ENCODE results near the gene TTYH3.

- TF ChIP-seq CTCF (IDR thresholded peaks at IDR 0.05; ENCODE audit: low read depth, low read length, poor library complexity, severe bottlenecking) (no peak), EZH2phosphoT487 (IDR thresholded peaks at IDR 0.05; ENCODE audit: borderline replicate concordance, low read length) (no peak)
Observed at GRCh38 chr7:2633538-2634266, 1.9 kb downstream of the TTYH3 start.

All from DOHH2 (cell line).